ENCODE data around the gene ACTR6. TPM values are rescaled to one million over a fixed set of nuclear protein-coding genes. Genes with fewer than 3 reads are reported as not detected.
A peak's percentile ranks its signal among the peaks of the same experiment; 100 is the strongest.
"Not testable (repeated sequence)": the region's sequence is repeated elsewhere in the genome, so short reads cannot be mapped to it uniquely, and the experiment has no call there.

Gene ACTR6
- total and polyA plus RNA-seq, 9 donors: 13.4 to 28.0 (median 19.8) TPM

- Histone ChIP-seq H3K4me3 (no peak overlapping the region), H3K9me3 (no peaks in the 10 kb centered on the region)
- 29 to 32% (median 32%) methylated on average over 5 of the region's 5 CpGs for WGBS, 3 donors
Measured at GRCh38 chr12:100185361-100185894, 15.2 kb upstream of the ACTR6 start.

GRCh38 chr12:100186071-100186470, 14.5 kb upstream of the ACTR6 start:
- 1 to 17% (median 3%) methylated on average over 6 of the region's 6 CpGs for WGBS, 3 donors
- no peak overlapping the region for H3K4me3 ChIP-seq
- TF ChIP-seq CTCF (IDR thresholded peaks at IDR 0.05) (no peak), EP300 (IDR thresholded peaks at IDR 0.05) (no peak), POLR2A (IDR thresholded peaks at IDR 0.05) (no peak)
- DNase-seq: no peak
- intact Hi-C loops (cut with DNase I): no loop called here
- peaks cover 2% of the 10 kb centered on the region for H3K4me1 ChIP-seq (ENCODE audit: insufficient read depth)
- no peaks in the 10 kb centered on the region for H3K27me3 ChIP-seq
- H3K36me3 ChIP-seq: no peaks in the 10 kb centered on the region
- peak overlapping the region in 1 of 2 donors; percentile 64 for H3K27ac ChIP-seq
- H3K9me3 ChIP-seq: no peaks in the 10 kb centered on the region

More at GRCh38 chr12:100185361-100185894, 15.2 kb upstream of the ACTR6 start:
- TF ChIP-seq EP300 (IDR thresholded peaks at IDR 0.05): no peak
- no peak for TF ChIP-seq POLR2A (IDR thresholded peaks at IDR 0.05)
- no peak for TF ChIP-seq CTCF (IDR thresholded peaks at IDR 0.05)
- Histone ChIP-seq H3K27ac (peak overlapping the region in 1 of 2 donors; percentile 64), H3K4me1 (ENCODE audit: insufficient read depth) (peaks cover 2% of the 10 kb centered on the region), H3K36me3 (no peaks in the 10 kb centered on the region), H3K27me3 (no peaks in the 10 kb centered on the region)
- peak in 1 of 5 donors; percentile 24 for DNase-seq
- intact Hi-C loops (cut with DNase I): no loop called here

- Histone ChIP-seq H3K36me3 (no peaks in the 10 kb centered on the region), H3K27me3 (no peaks in the 10 kb centered on the region), H3K27ac (no peak overlapping the region), H3K9me3 (no peaks in the 10 kb centered on the region), H3K4me3 (no peak overlapping the region), H3K4me1 (ENCODE audit: insufficient read depth) (peaks cover 2% of the 10 kb centered on the region)
- no peak for DNase-seq
- intact Hi-C loops (cut with DNase I): no loop called here
- WGBS, 3 donors: 92 to 97% (median 96%) methylated on average over 5 of the region's 5 CpGs
- TF ChIP-seq POLR2A (IDR thresholded peaks at IDR 0.05) (no peak), CTCF (IDR thresholded peaks at IDR 0.05) (no peak)
Measured at GRCh38 chr12:100187068-100187467, 13.5 kb upstream of the ACTR6 start.

- Histone ChIP-seq H3K27ac (no peak overlapping the region), H3K9me3 (no peaks in the 10 kb centered on the region), H3K4me1 (ENCODE audit: insufficient read depth) (peaks cover 2% of the 10 kb centered on the region), H3K36me3 (no peaks in the 10 kb centered on the region), H3K27me3 (no peaks in the 10 kb centered on the region), H3K4me3 (no peak overlapping the region)
- no peak for DNase-seq
- WGBS, 3 donors: 89 to 96% (median 92%) methylated on average over 5 of the region's 5 CpGs
- intact Hi-C loops (cut with DNase I): no loop called here
- TF ChIP-seq EP300 (IDR thresholded peaks at IDR 0.05): no peak
- no peak for TF ChIP-seq POLR2A (IDR thresholded peaks at IDR 0.05)
- TF ChIP-seq CTCF (IDR thresholded peaks at IDR 0.05): no peak
Measured at GRCh38 chr12:100187857-100188519, 12.6 kb upstream of the ACTR6 start.

- H3K27ac ChIP-seq; H3K9me3 ChIP-seq; H3K36me3 ChIP-seq; H3K4me1 ChIP-seq (ENCODE audit: insufficient read depth); DNase-seq; intact Hi-C loops (cut with DNase I); H3K4me3 ChIP-seq; H3K27me3 ChIP-seq: not testable (repeated sequence)
- 86 to 92% (median 89%) methylated on average over 11 of the region's 11 CpGs for WGBS, 3 donors
Measured at GRCh38 chr12:100188888-100189635, 11.6 kb upstream of the ACTR6 start.
